Measurements from ENCODE around the gene ELF5.

ELF5 gene

GRCh38 chr11:34445956-34446355 is 67.6 kb downstream of the ELF5 start:
- no peak for DNase-seq
- Histone ChIP-seq H3K9ac (ENCODE audit: low read length) (no peak overlapping the region), H4K91ac (ENCODE audit: low read length) (no peak overlapping the region), H3K14ac (ENCODE audit: low read length in 2 of 2) (no peak overlapping the region), H2AFZ (ENCODE audit: low read depth, low read length) (no peak overlapping the region), H3K18ac (ENCODE audit: low read depth in 1 of 2, low read length in 2 of 2) (no peak overlapping the region), H3K36me3 (ENCODE audit: control insufficient read depth in 1 of 2, insufficient read depth in 2 of 2, low read depth in 1 of 2, low read length in 2 of 2) (peaks cover 0 to 30% of the 10 kb centered on the region in 2 experiments), H2AK5ac (ENCODE audit: low read length, severe bottlenecking) (no peak overlapping the region), H3K4me2 (ENCODE audit: low read length, poor library complexity, severe bottlenecking) (no peak overlapping the region), H3K27me3 (ENCODE audit: control insufficient read depth in 1 of 2, insufficient read depth in 1 of 2, low read length in 2 of 2) (no peaks in the 10 kb centered on the region), H3K23ac (ENCODE audit: low read length in 2 of 2) (no peak overlapping the region), H2BK120ac (ENCODE audit: low read depth, low read length) (no peak overlapping the region), H2BK15ac (ENCODE audit: low read depth, poor library complexity, severe bottlenecking) (no peak overlapping the region), H3K4me1 (ENCODE audit: control insufficient read depth, insufficient read depth, low read depth, low read length) (peaks cover 7% of the 10 kb centered on the region), H3K9me3 (ENCODE audit: control insufficient read depth, low read length) (peaks cover 4% of the 10 kb centered on the region), H3K4ac (ENCODE audit: low read depth in 1 of 2, low read length in 2 of 2) (no peak overlapping the region), H3K79me1 (replicated peaks; ENCODE audit: low read length, poor library complexity, severe bottlenecking) (no peaks in the 10 kb centered on the region), H2BK5ac (ENCODE audit: low read depth, low read length, poor library complexity, severe bottlenecking) (no peak overlapping the region), H3K27ac (ENCODE audit: low read length, poor library complexity, severe bottlenecking) (no peak overlapping the region), H4K8ac (ENCODE audit: low read length) (no peak overlapping the region), H3K4me3 (ENCODE audit: insufficient read depth in 1 of 2, low read depth in 1 of 2, low read length in 2 of 2) (no peak overlapping the region), H2BK12ac (ENCODE audit: low read length in 2 of 2) (no peak overlapping the region)
- 92% methylated on average over 4 of the region's 4 CpGs for WGBS

GRCh38 chr11:34444428-34444827 is 69.2 kb downstream of the ELF5 start:
- Histone ChIP-seq H2AK5ac (ENCODE audit: low read length, severe bottlenecking) (no peak overlapping the region), H3K36me3 (ENCODE audit: control insufficient read depth in 1 of 2, insufficient read depth in 2 of 2, low read depth in 1 of 2, low read length in 2 of 2) (peaks cover 0 to 15% of the 10 kb centered on the region in 2 experiments), H3K9ac (ENCODE audit: low read length) (no peak overlapping the region), H2BK120ac (ENCODE audit: low read depth, low read length) (no peak overlapping the region), H4K8ac (ENCODE audit: low read length) (no peak overlapping the region), H2BK12ac (ENCODE audit: low read length in 2 of 2) (no peak overlapping the region), H3K27ac (ENCODE audit: low read length, poor library complexity, severe bottlenecking) (no peak overlapping the region), H3K18ac (ENCODE audit: low read depth in 1 of 2, low read length in 2 of 2) (no peak overlapping the region), H3K79me1 (replicated peaks; ENCODE audit: low read length, poor library complexity, severe bottlenecking) (no peaks in the 10 kb centered on the region), H3K9me3 (ENCODE audit: control insufficient read depth, low read length) (peaks cover 4% of the 10 kb centered on the region), H2AFZ (ENCODE audit: low read depth, low read length) (no peak overlapping the region), H2BK5ac (ENCODE audit: low read depth, low read length, poor library complexity, severe bottlenecking) (no peak overlapping the region), H3K27me3 (ENCODE audit: control insufficient read depth in 1 of 2, insufficient read depth in 1 of 2, low read length in 2 of 2) (no peaks in the 10 kb centered on the region), H3K4ac (ENCODE audit: low read depth in 1 of 2, low read length in 2 of 2) (no peak overlapping the region), H3K4me1 (ENCODE audit: control insufficient read depth, insufficient read depth, low read depth, low read length) (peaks cover 4% of the 10 kb centered on the region), H3K14ac (ENCODE audit: low read length in 2 of 2) (no peak overlapping the region), H3K4me3 (ENCODE audit: insufficient read depth in 1 of 2, low read depth in 1 of 2, low read length in 2 of 2) (no peak overlapping the region), H4K91ac (ENCODE audit: low read length) (no peak overlapping the region), H2BK15ac (ENCODE audit: low read depth, poor library complexity, severe bottlenecking) (no peak overlapping the region), H3K4me2 (ENCODE audit: low read length, poor library complexity, severe bottlenecking) (no peak overlapping the region), H3K23ac (ENCODE audit: low read length in 2 of 2) (no peak overlapping the region)
- no peak for DNase-seq
- 82% methylated on average over 4 of the region's 4 CpGs for WGBS

- Histone ChIP-seq H2AK5ac (ENCODE audit: low read length, severe bottlenecking) (no peak overlapping the region), H3K9ac (ENCODE audit: low read length) (no peak overlapping the region), H4K8ac (ENCODE audit: low read length) (no peak overlapping the region), H3K18ac (ENCODE audit: low read depth in 1 of 2, low read length in 2 of 2) (no peak overlapping the region), H3K4ac (ENCODE audit: low read depth in 1 of 2, low read length in 2 of 2) (no peak overlapping the region), H2BK12ac (ENCODE audit: low read length in 2 of 2) (no peak overlapping the region), H3K4me1 (ENCODE audit: control insufficient read depth, insufficient read depth, low read depth, low read length) (peaks cover under 1% of the 10 kb centered on the region), H3K4me2 (ENCODE audit: low read length, poor library complexity, severe bottlenecking) (no peak overlapping the region), H2BK5ac (ENCODE audit: low read depth, low read length, poor library complexity, severe bottlenecking) (no peak overlapping the region), H3K9me3 (ENCODE audit: control insufficient read depth, low read length) (peaks cover 4% of the 10 kb centered on the region), H3K79me1 (replicated peaks; ENCODE audit: low read length, poor library complexity, severe bottlenecking) (no peaks in the 10 kb centered on the region), H2BK120ac (ENCODE audit: low read depth, low read length) (no peak overlapping the region), H3K14ac (ENCODE audit: low read length in 2 of 2) (no peak overlapping the region), H3K36me3 (ENCODE audit: control insufficient read depth in 1 of 2, insufficient read depth in 2 of 2, low read depth in 1 of 2, low read length in 2 of 2) (peaks cover 0 to 10% of the 10 kb centered on the region in 2 experiments), H2AFZ (ENCODE audit: low read depth, low read length) (no peak overlapping the region), H3K27ac (ENCODE audit: low read length, poor library complexity, severe bottlenecking) (no peak overlapping the region), H3K27me3 (ENCODE audit: control insufficient read depth in 1 of 2, insufficient read depth in 1 of 2, low read length in 2 of 2) (no peaks in the 10 kb centered on the region), H3K23ac (ENCODE audit: low read length in 2 of 2) (no peak overlapping the region), H3K4me3 (ENCODE audit: insufficient read depth in 1 of 2, low read depth in 1 of 2, low read length in 2 of 2) (no peak overlapping the region), H4K91ac (ENCODE audit: low read length) (no peak overlapping the region), H2BK15ac (ENCODE audit: low read depth, poor library complexity, severe bottlenecking) (no peak overlapping the region)
- 88% methylated on average over 3 of the region's 3 CpGs for WGBS
- DNase-seq: no peak
Observed at GRCh38 chr11:34443136-34443535, 70.5 kb downstream of the ELF5 start.

GRCh38 chr11:34441814-34442213 is 71.8 kb downstream of the ELF5 start:
- Histone ChIP-seq H3K36me3 (ENCODE audit: control insufficient read depth in 1 of 2, insufficient read depth in 2 of 2, low read depth in 1 of 2, low read length in 2 of 2) (peaks cover 0 to 10% of the 10 kb centered on the region in 2 experiments), H2BK120ac (ENCODE audit: low read depth, low read length) (no peak overlapping the region), H3K23ac (ENCODE audit: low read length in 2 of 2) (no peak overlapping the region), H4K91ac (ENCODE audit: low read length) (no peak overlapping the region), H3K4me1 (ENCODE audit: control insufficient read depth, insufficient read depth, low read depth, low read length) (no peaks in the 10 kb centered on the region), H3K14ac (ENCODE audit: low read length in 2 of 2) (no peak overlapping the region), H2BK12ac (ENCODE audit: low read length in 2 of 2) (no peak overlapping the region), H2AK5ac (ENCODE audit: low read length, severe bottlenecking) (no peak overlapping the region), H3K9ac (ENCODE audit: low read length) (no peak overlapping the region), H2BK15ac (ENCODE audit: low read depth, poor library complexity, severe bottlenecking) (no peak overlapping the region), H3K9me3 (ENCODE audit: control insufficient read depth, low read length) (peaks cover 4% of the 10 kb centered on the region), H3K4me3 (ENCODE audit: insufficient read depth in 1 of 2, low read depth in 1 of 2, low read length in 2 of 2) (no peak overlapping the region), H3K4ac (ENCODE audit: low read depth in 1 of 2, low read length in 2 of 2) (no peak overlapping the region), H3K18ac (ENCODE audit: low read depth in 1 of 2, low read length in 2 of 2) (no peak overlapping the region), H3K27me3 (ENCODE audit: control insufficient read depth in 1 of 2, insufficient read depth in 1 of 2, low read length in 2 of 2) (no peaks in the 10 kb centered on the region), H3K79me1 (replicated peaks; ENCODE audit: low read length, poor library complexity, severe bottlenecking) (no peaks in the 10 kb centered on the region), H3K4me2 (ENCODE audit: low read length, poor library complexity, severe bottlenecking) (no peak overlapping the region), H3K27ac (ENCODE audit: low read length, poor library complexity, severe bottlenecking) (no peak overlapping the region), H2BK5ac (ENCODE audit: low read depth, low read length, poor library complexity, severe bottlenecking) (no peak overlapping the region), H2AFZ (ENCODE audit: low read depth, low read length) (no peak overlapping the region), H4K8ac (ENCODE audit: low read length) (no peak overlapping the region)
- DNase-seq: no peak

All from mesenchymal stem cell (in vitro differentiated cells and primary cell).